HEK293 (cell line): ENCODE data around the gene ARF4.

Experiments
- CTCF ChIA-PET: fragments of 350-600 bp; formaldehyde crosslinking; extraction: SDS; loops from one replicate; lab custom pipeline; 2021; ENCODE audit warnings: antibody characterized with exemption; lab: Yijun Ruan, JAX
- POLR2A ChIA-PET: fragments of 300-600 bp; formaldehyde crosslinking; extraction: SDS; loops from one replicate; lab custom pipeline; 2020; ENCODE audit warnings: antibody characterized with exemption, inconsistent platforms; lab: Yijun Ruan, JAX
- H3K27ac ChIP-seq: fragments of 200-500 bp; sonication (Bioruptor generic); 2 replicates; pipeline ENCODE4 v1.5.1; 2014; ENCODE audit warnings: low read depth, low read length, control low read depth, inconsistent platforms; ENCODE audit errors: extremely low read depth
- H3K36me3 ChIP-seq, 2 experiments: fragments of 200-500 bp in 1 of 2; sonication (Bioruptor generic) in 1 of 2; 1 replicate in 1 of 2; 2 replicates in 1 of 2; pipeline ENCODE4 v1.5.1; 2014 to 2017; ENCODE audit warnings: inconsistent platforms in 2 of 2, low read length in 2 of 2; ENCODE audit not compliant: control insufficient read depth in 2 of 2, insufficient read depth in 1 of 2
- H3K4me1 ChIP-seq: fragments of 200-500 bp; sonication (Bioruptor generic); 2 replicates; pipeline ENCODE4 v1.5.1; 2014; ENCODE audit warnings: mild to moderate bottlenecking, low read length, inconsistent platforms; ENCODE audit not compliant: control insufficient read depth, insufficient read depth
- H3K4me3 ChIP-seq: 2 replicates; pipeline ENCODE4 v1.5.1; 2011; ENCODE audit warnings: low read depth, mild to moderate bottlenecking, control low read depth, low read length, moderate library complexity
- H3K9me3 ChIP-seq: fragments of 200-500 bp; sonication (Bioruptor generic); 2 replicates; pipeline ENCODE4 v1.5.1; 2014; ENCODE audit warnings: low read depth, low read length, inconsistent platforms; ENCODE audit not compliant: control insufficient read depth, insufficient read depth
- ATF2 ChIP-seq: fragments of 450-650 bp; formaldehyde crosslinking; IDR thresholded peaks from 2 replicates; pipeline ENCODE4 v1.5.1; 2016; ENCODE audit warnings: missing biosample characterization, missing genetic modification characterization, low read depth
- HOXC10 ChIP-seq: sonication (generic); formaldehyde crosslinking; IDR thresholded peaks from 2 replicates; pipeline ENCODE4 v1.8.1; 2023; ENCODE audit warnings: mild to moderate bottlenecking, missing genetic modification reagents
- OVOL3 ChIP-seq: fragments of 450-650 bp; formaldehyde crosslinking; IDR thresholded peaks from 2 replicates; pipeline ENCODE4 v1.5.1; 2016; ENCODE audit warnings: missing biosample characterization, missing genetic modification characterization
- PRDM6 ChIP-seq: fragments of 450-650 bp; formaldehyde crosslinking; IDR thresholded peaks from 2 replicates; pipeline ENCODE4 v1.5.1; 2017; ENCODE audit warnings: missing biosample characterization, missing genetic modification characterization
- TCF7L2 ChIP-seq: IDR thresholded peaks from 2 replicates; pipeline ENCODE4 v1.6.1; 2011; ENCODE audit warnings: low read depth, mild to moderate bottlenecking, inconsistent platforms, low read length, moderate library complexity, borderline replicate concordance
- ZBTB17 ChIP-seq: fragments of 450-650 bp; formaldehyde crosslinking; IDR thresholded peaks from 2 replicates; pipeline ENCODE4 v1.5.1; 2016; ENCODE audit warnings: missing biosample characterization, missing genetic modification characterization
- ZBTB20 ChIP-seq: fragments of 450-650 bp; formaldehyde crosslinking; IDR thresholded peaks from 2 replicates; pipeline ENCODE4 v1.5.1; 2016; ENCODE audit warnings: missing biosample characterization, missing genetic modification characterization
- ZBTB26 ChIP-seq: fragments of 450-650 bp; formaldehyde crosslinking; optimal IDR thresholded peaks from 2 replicates; pipeline ENCODE3; 2016; ENCODE audit warnings: missing biosample characterization, mild to moderate bottlenecking, missing genetic modification characterization
- ZBTB8A ChIP-seq: fragments of 450-650 bp; formaldehyde crosslinking; IDR thresholded peaks from 2 replicates; pipeline ENCODE4 v1.5.1; 2016; ENCODE audit warnings: missing biosample characterization, missing genetic modification characterization
- ZNF174 ChIP-seq: fragments of 450-650 bp; formaldehyde crosslinking; IDR thresholded peaks from 2 replicates; pipeline ENCODE4 v1.5.0; 2017; ENCODE audit warnings: missing biosample characterization, mild to moderate bottlenecking, missing genetic modification characterization
- ZNF202 ChIP-seq: fragments of 450-650 bp; formaldehyde crosslinking; IDR thresholded peaks from 2 replicates; pipeline ENCODE4 v1.5.1; 2016; ENCODE audit warnings: missing biosample characterization, missing genetic modification characterization, borderline replicate concordance
- ZNF280C ChIP-seq: fragments of 450-650 bp; formaldehyde crosslinking; IDR thresholded peaks from 2 replicates; pipeline ENCODE4 v1.5.1; 2016; ENCODE audit warnings: missing biosample characterization, missing genetic modification characterization
- ZNF433 ChIP-seq: fragments of 450-650 bp; formaldehyde crosslinking; IDR thresholded peaks from 2 replicates; pipeline ENCODE4 v1.5.1; 2016; ENCODE audit warnings: missing biosample characterization, missing genetic modification characterization, low read depth
- ZNF449 ChIP-seq: fragments of 450-650 bp; formaldehyde crosslinking; IDR thresholded peaks from 2 replicates; pipeline ENCODE4 v1.5.1; 2017; ENCODE audit warnings: missing biosample characterization, mild to moderate bottlenecking, missing genetic modification characterization, moderate library complexity
- ZNF544 ChIP-seq: fragments of 450-650 bp; formaldehyde crosslinking; IDR thresholded peaks from 2 replicates; pipeline ENCODE4 v1.5.0; 2017; ENCODE audit warnings: missing biosample characterization, missing genetic modification characterization
- ZNF600 ChIP-seq: fragments of 450-650 bp; formaldehyde crosslinking; IDR thresholded peaks from 2 replicates; pipeline ENCODE4 v1.5.1; 2016; ENCODE audit warnings: missing biosample characterization, missing genetic modification characterization
- ZNF621 ChIP-seq: fragments of 450-650 bp; formaldehyde crosslinking; IDR thresholded peaks from 2 replicates; pipeline ENCODE4 v1.5.1; 2017; ENCODE audit warnings: missing biosample characterization, missing genetic modification characterization
- ZNF624 ChIP-seq: fragments of 450-650 bp; formaldehyde crosslinking; IDR thresholded peaks from 2 replicates; pipeline ENCODE4 v1.5.1; 2017; ENCODE audit warnings: missing biosample characterization, missing genetic modification characterization
- ZNF626 ChIP-seq: fragments of 450-650 bp; sonication (Bioruptor Pico); formaldehyde crosslinking; IDR thresholded peaks from 2 replicates; pipeline ENCODE4 v1.5.1; 2018; ENCODE audit warnings: missing biosample characterization, missing genetic modification characterization, inconsistent platforms
- ZNF76 ChIP-seq: fragments of 450-650 bp; formaldehyde crosslinking; IDR thresholded peaks from 2 replicates; pipeline ENCODE4; 2016; ENCODE audit warnings: low read depth, missing biosample characterization, missing genetic modification characterization, borderline replicate concordance
- ZNF768 ChIP-seq: fragments of 450-650 bp; formaldehyde crosslinking; IDR thresholded peaks from 2 replicates; pipeline ENCODE4 v1.5.1; 2018; ENCODE audit warnings: missing biosample characterization, mild to moderate bottlenecking, missing genetic modification characterization
- ZNF791 ChIP-seq: fragments of 450-650 bp; formaldehyde crosslinking; IDR thresholded peaks from 2 replicates; pipeline ENCODE4 v1.5.1; 2016; ENCODE audit warnings: missing biosample characterization, missing genetic modification characterization
- ZSCAN5A ChIP-seq: fragments of 450-650 bp; formaldehyde crosslinking; IDR thresholded peaks from 2 replicates; pipeline ENCODE4 v1.5.1; 2016; ENCODE audit warnings: missing biosample characterization, missing genetic modification characterization

Gene ARF4

GRCh38 chr3:57592306-57592705 lies 4.8 kb downstream of the ARF4 start (continued):
- TF ChIP-seq ZNF626 (tag by site-specific recombination), result no peak
- TF ChIP-seq ZNF768 (tag by site-specific recombination), result no peak
- TF ChIP-seq ZNF624 (tag by site-specific recombination), result no peak
- TF ChIP-seq TCF7L2, result no peak
- no peak for TF ChIP-seq ZNF621 (tag by site-specific recombination)
- TF ChIP-seq ZNF433, result no peak
- TF ChIP-seq ZNF280C (tag by site-specific recombination), result no peak

GRCh38 chr3:57587905-57588304 lies 9.2 kb downstream of the ARF4 start:
- CTCF ChIA-PET, result no interaction called here
- POLR2A ChIA-PET, result no interaction called here
- no peak overlapping the region for H3K27ac ChIP-seq
- no peak overlapping the region for H3K4me3 ChIP-seq
- H3K9me3 ChIP-seq, result no peaks in the 10 kb centered on the region
- H3K4me1 ChIP-seq, result no peaks in the 10 kb centered on the region
- TF ChIP-seq ZSCAN5A (tag by site-specific recombination), result no peak
- no peak for TF ChIP-seq ATF2 (tag by site-specific recombination)
- no peak for TF ChIP-seq ZNF174
- no peak for TF ChIP-seq ZNF202 (tag by site-specific recombination)
- TF ChIP-seq ZBTB8A, result no peak
- no peak for TF ChIP-seq TCF7L2
- no peak for TF ChIP-seq ZBTB20 (tag by site-specific recombination)
- TF ChIP-seq OVOL3 (tag by site-specific recombination), result no peak
- no peak for TF ChIP-seq ZNF791 (tag by site-specific recombination)
- TF ChIP-seq ZNF544 (tag by site-specific recombination), result no peak
- TF ChIP-seq PRDM6 (tag by site-specific recombination), result no peak
- TF ChIP-seq ZNF449 (tag by site-specific recombination), result no peak
- no peak for TF ChIP-seq ZNF600 (tag by site-specific recombination)
- no peak for TF ChIP-seq ZBTB26 (tag by site-specific recombination)
- no peak for TF ChIP-seq ZNF76
- no peak for TF ChIP-seq ZBTB17 (tag by site-specific recombination)
- TF ChIP-seq ZNF621 (tag by site-specific recombination), result no peak
- no peak for TF ChIP-seq HOXC10 (CRISPR knock-in tag)
- peaks cover 0 to 8% of the 10 kb centered on the region in 2 experiments; a peak in 2 of 3 replicates for H3K36me3 ChIP-seq
